A673 (cell line): Measurements from ENCODE around the gene CDK14.

ENCODE experiments used
- CTCF ChIP-seq: fragments of 300-800, 200-600 bp; sonication (generic); conservative IDR thresholded peaks from 2 replicates; pipeline ENCODE4 v1.5.1; 2017; ENCODE audit warnings: low read depth, mild to moderate bottlenecking, antibody characterized with exemption, low read length, moderate library complexity, mixed read lengths
- EZH2 ChIP-seq: fragments of 200-600 bp; sonication (generic); IDR thresholded peaks from 2 replicates; pipeline ENCODE4 v1.6.1; 2017; ENCODE audit warnings: borderline replicate concordance, low read depth, mild to moderate bottlenecking, mixed read lengths, antibody characterized with exemption, low read length; ENCODE audit not compliant: poor library complexity, severe bottlenecking

GRCh38 chr7:90844421-90844820, 248.3 kb downstream of the CDK14 start:
- TF ChIP-seq CTCF (no peak), EZH2 (no peak)
